Jurkat, Clone E6-1 (cell line): ENCODE results near the gene FAM222A.

Experiments used
- DNase-seq: peaks from one replicate; pipeline ENCODE4 v3.0.0-alpha.2; 2011; ENCODE audit warnings: low read depth, low spot score
- H3K4me3 ChIP-seq: 2 replicates; pipeline ENCODE4 v1.5.1; 2011; ENCODE audit warnings: mild to moderate bottlenecking, low read length, control low read depth, moderate library complexity

FAM222A gene

DNA sequence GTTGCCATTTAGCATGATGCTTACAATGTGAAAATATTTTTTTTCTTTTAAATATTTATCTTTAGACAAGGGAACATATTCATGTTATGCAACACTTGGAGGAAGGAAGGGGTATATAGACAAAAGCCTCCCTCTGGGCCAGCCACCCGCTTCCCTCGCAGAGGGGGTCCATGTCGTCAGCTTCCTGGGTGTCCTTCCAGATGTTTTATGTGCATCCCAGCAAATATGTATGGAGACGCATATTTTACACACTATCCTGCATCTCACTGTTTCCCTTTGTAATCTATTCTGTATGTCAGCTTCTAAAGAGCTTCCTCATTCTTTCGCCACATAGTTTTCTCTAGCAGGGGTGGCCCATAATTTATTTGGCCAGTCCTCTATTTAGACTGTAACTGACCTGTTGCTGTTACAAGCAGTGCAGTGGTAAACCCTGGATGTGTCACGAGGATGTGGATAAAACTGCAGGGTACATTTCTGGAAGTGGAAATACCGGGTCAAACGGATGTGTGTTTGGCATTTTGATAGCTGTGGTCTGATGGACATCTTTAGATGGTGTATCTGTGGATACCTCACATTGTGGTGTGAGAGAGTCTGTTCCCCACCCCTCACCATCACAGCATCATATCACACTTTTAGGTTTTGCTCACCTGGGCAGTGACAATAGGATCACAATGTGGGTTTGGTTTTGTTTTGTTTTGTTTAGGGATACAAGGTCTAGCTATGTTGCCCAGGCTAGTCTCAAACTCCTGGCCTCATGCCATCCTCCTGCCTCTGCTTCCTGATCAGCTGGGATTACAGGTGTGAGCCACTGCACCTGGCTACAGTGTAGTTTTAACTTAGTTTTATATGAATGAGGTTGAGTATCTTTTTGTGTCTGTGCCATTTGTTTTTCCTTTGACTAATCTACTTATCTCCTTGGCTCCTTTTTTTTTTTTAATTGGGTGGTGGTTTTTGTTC, 31.6 kb downstream of the FAM222A start:
- DNase-seq, result no peak
- H3K4me3 ChIP-seq, result no peak overlapping the region

GRCh38 chr12:109752117-109753053, 38.8 kb downstream of the FAM222A start:
- no peak overlapping the region for H3K4me3 ChIP-seq
- DNase-seq, result no peak

DNA sequence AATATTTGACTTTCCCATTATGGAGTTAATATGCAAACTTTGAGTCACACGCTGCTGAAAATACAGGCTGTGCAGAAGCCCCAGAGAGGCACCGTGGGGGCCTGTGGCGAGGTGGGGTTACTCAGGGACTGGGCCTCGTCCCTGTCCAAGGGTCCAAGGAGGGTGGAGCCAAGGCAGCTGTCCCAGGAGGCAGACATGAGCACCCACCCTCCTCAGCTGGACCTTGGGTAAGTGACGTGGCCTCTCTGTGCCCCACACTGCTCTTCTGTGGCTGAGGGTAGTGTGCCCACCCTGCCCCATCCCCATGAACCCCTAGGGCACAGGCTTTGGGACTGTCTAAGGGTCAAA, 39.4 kb downstream of the FAM222A start:
- H3K4me3 ChIP-seq, result no peak overlapping the region
- DNase-seq, result no peak

GRCh38 chr12:109753959-109754358, 40.3 kb downstream of the FAM222A start:
- no peak for DNase-seq
- H3K4me3 ChIP-seq, result no peak overlapping the region

DNA sequence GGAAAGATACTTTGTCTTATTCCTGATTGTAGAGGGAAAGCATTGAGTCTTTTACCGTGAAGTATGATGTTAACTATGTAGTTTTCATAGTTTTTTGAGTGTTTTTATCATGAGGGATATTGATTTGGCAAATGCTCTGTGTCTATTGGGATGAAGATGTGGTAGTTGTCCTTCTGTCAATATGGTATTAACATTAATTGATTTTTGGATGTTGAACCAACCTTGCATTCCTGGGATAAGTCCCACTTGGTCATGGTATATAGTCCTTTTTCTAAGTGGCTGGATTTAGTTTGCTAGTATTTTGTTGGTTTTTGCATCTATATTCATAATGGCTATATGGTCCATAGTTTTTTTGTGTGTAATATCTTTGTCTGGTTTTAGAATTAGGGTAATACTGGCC, 42.8 kb downstream of the FAM222A start:
- H3K4me3 ChIP-seq, result no peak overlapping the region
- no peak for DNase-seq

GRCh38 chr12:109757671-109758265, 44.1 kb downstream of the FAM222A start:
- no peak overlapping the region for H3K4me3 ChIP-seq
- no peak for DNase-seq

- H3K4me3 ChIP-seq, result no peak overlapping the region
- no peak for DNase-seq
These were observed 45.1 kb downstream of the FAM222A start for GRCh38 chr12:109758426-109759420.

GRCh38 chr12:109759595-109759994, 46.0 kb downstream of the FAM222A start:
- DNase-seq, result no peak
- no peak overlapping the region for H3K4me3 ChIP-seq

GRCh38 chr12:109760031-109760929, 46.7 kb downstream of the FAM222A start:
- no peak overlapping the region for H3K4me3 ChIP-seq
- peak; percentile 48 for DNase-seq

- H3K4me3 ChIP-seq, result no peak overlapping the region
- DNase-seq, result no peak
These were observed 47.6 kb downstream of the FAM222A start for GRCh38 chr12:109760930-109761921.

DNA sequence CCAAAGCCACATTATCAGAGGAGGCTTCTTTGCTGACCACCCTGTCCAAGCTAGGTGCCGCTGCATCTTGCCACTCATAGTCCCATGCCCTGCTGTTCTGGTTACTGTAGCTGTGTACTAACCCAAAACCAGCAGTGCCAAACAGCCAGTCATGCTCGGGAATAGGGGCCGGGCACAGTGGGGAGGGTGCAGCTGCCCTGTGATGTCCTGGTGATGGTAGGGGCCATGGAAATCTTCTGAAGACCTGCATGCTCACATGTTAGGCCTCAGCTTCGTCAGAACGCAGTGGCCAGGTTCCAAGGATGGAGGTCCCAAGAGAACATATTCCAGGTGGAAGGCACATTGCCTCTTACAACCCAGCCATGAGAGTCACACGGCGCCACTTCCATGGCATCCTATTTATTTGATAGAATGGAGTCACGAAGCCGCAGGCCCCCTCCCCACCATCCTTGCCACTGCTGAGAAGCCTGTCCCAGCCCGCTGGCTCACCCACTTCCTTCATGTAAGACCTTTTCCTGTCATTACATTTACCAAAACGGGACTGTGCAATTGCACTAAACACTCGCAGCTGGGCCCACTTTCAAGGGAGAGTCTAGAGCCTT, 48.5 kb downstream of the FAM222A start:
- no peak overlapping the region for H3K4me3 ChIP-seq
- peak; percentile 57 for DNase-seq

GRCh38 chr12:109762673-109763191, 49.1 kb downstream of the FAM222A start:
- no peak for DNase-seq
- no peak overlapping the region for H3K4me3 ChIP-seq

GRCh38 chr12:109763201-109763841, 49.7 kb downstream of the FAM222A start:
- peak; percentile 63 for DNase-seq

GRCh38 chr12:109764123-109764522, 50.5 kb downstream of the FAM222A start:
- DNase-seq, result no peak
- H3K4me3 ChIP-seq, result no peak overlapping the region

More at GRCh38 chr12:109763201-109763841, 49.7 kb downstream of the FAM222A start:
- no peak overlapping the region for H3K4me3 ChIP-seq

- DNase-seq, result no peak
- H3K4me3 ChIP-seq, result no peak overlapping the region
These were observed 51.3 kb downstream of the FAM222A start for GRCh38 chr12:109764776-109765445.
